Right atrium auricular region (tissue), 2 donors: ENCODE data around the gene OR8D2. TPM values are rescaled to one million over a fixed set of nuclear protein-coding genes. Genes with fewer than 3 reads are reported as not detected.
"Not testable (repeated sequence)": the region's sequence is repeated elsewhere in the genome, so short reads cannot be mapped to it uniquely, and the experiment has no call there.

Source experiments
- DNase-seq: peaks from one replicate; pipeline ENCODE4 v3.0.0-alpha.2; 2019; ENCODE audit warnings: low spot score
- H3K27ac ChIP-seq, 2 donors: fragments of 200-600 bp; sonication (generic); 1 replicate in 1 of 2; 2 replicates in 1 of 2; pipeline ENCODE4 v1.5.1; 2016 to 2019
- H3K27me3 ChIP-seq, 2 donors: fragments of 200-600 bp; sonication (generic); one replicate each; pipeline versions ENCODE4 v1.5.1 to v1.6.0; 2017 to 2019
- H3K36me3 ChIP-seq: fragments of 200-600 bp; sonication (generic); one replicate; pipeline ENCODE4 v1.5.1; 2016
- H3K4me1 ChIP-seq, 2 donors: fragments of 200-600 bp; sonication (generic); one replicate each; pipeline versions ENCODE4 v1.5.1 to v1.6.0; 2017 to 2019
- H3K4me3 ChIP-seq, 2 donors: fragments of 200-600 bp; sonication (generic); 1 replicate in 1 of 2; 2 replicates in 1 of 2; pipeline ENCODE4 v1.5.1; 2017 to 2019; ENCODE audit warnings: mild to moderate bottlenecking in 1 of 2, moderate library complexity in 1 of 2
- H3K9me3 ChIP-seq, 2 donors: fragments of 200-600 bp; sonication (generic); one replicate each; pipeline ENCODE4 v1.5.1; 2019
- CTCF ChIP-seq, 2 donors: fragments of 200-600 bp; sonication (generic); IDR thresholded peaks; one replicate each; pipeline ENCODE4 v1.5.1; 2019; ENCODE audit warnings: antibody characterized with exemption in 2 of 2
- total RNA-seq, 2 donors: library from RNA; depleted of rRNA; stranded (reverse); fragments of >200 nt; gene quantifications; one replicate each; pipeline ENCODE4 v1.1.0, GENCODE V29; 2016

OR8D2 gene
- total RNA-seq, 2 donors from 2014 or later: not detected

GRCh38 chr11:124285610-124286344 is 34.2 kb downstream of the OR8D2 start:
- H3K4me3 ChIP-seq: no peak overlapping the region
- H3K27ac ChIP-seq: no peak overlapping the region
- H3K36me3 ChIP-seq: no peaks in the 10 kb centered on the region
- no peaks in the 10 kb centered on the region for H3K4me1 ChIP-seq
- DNase-seq: no peak
- no peaks in the 10 kb centered on the region for H3K27me3 ChIP-seq
- H3K9me3 ChIP-seq: peaks cover 0 to 11% of the 10 kb centered on the region in 2 donors
- no peak for TF ChIP-seq CTCF (IDR thresholded peaks at IDR 0.05)

- no peak for TF ChIP-seq CTCF (IDR thresholded peaks at IDR 0.05)
- DNase-seq: no peak
- H3K36me3 ChIP-seq: no peaks in the 10 kb centered on the region
- H3K27me3 ChIP-seq: no peaks in the 10 kb centered on the region
- no peak overlapping the region for H3K27ac ChIP-seq
- H3K4me1 ChIP-seq: no peaks in the 10 kb centered on the region
- H3K9me3 ChIP-seq: no peaks in the 10 kb centered on the region
- H3K4me3 ChIP-seq: no peak overlapping the region
These were observed 41.7 kb downstream of the OR8D2 start for GRCh38 chr11:124278261-124278660.

GRCh38 chr11:124277804-124278203 is 42.2 kb downstream of the OR8D2 start:
- no peaks in the 10 kb centered on the region for H3K9me3 ChIP-seq

GRCh38 chr11:124277207-124277606 is 42.8 kb downstream of the OR8D2 start:
- no peaks in the 10 kb centered on the region for H3K36me3 ChIP-seq
- no peak overlapping the region for H3K4me3 ChIP-seq
- DNase-seq: no peak
- no peaks in the 10 kb centered on the region for H3K27me3 ChIP-seq
- no peaks in the 10 kb centered on the region for H3K9me3 ChIP-seq
- H3K4me1 ChIP-seq: no peaks in the 10 kb centered on the region
- H3K27ac ChIP-seq: no peak overlapping the region
- no peak for TF ChIP-seq CTCF (IDR thresholded peaks at IDR 0.05)

More at GRCh38 chr11:124277804-124278203, 42.2 kb downstream of the OR8D2 start:
- no peak overlapping the region for H3K4me3 ChIP-seq
- no peaks in the 10 kb centered on the region for H3K27me3 ChIP-seq
- no peaks in the 10 kb centered on the region for H3K36me3 ChIP-seq
- no peaks in the 10 kb centered on the region for H3K4me1 ChIP-seq
- no peak for TF ChIP-seq CTCF (IDR thresholded peaks at IDR 0.05)
- no peak overlapping the region for H3K27ac ChIP-seq
- DNase-seq: no peak

GRCh38 chr11:124276081-124276480 is 43.9 kb downstream of the OR8D2 start:
- H3K4me3 ChIP-seq: no peak overlapping the region
- H3K36me3 ChIP-seq: no peaks in the 10 kb centered on the region
- H3K27ac ChIP-seq: no peak overlapping the region
- no peaks in the 10 kb centered on the region for H3K27me3 ChIP-seq
- TF ChIP-seq CTCF (IDR thresholded peaks at IDR 0.05): no peak
- no peaks in the 10 kb centered on the region for H3K4me1 ChIP-seq
- DNase-seq: no peak
- H3K9me3 ChIP-seq: no peaks in the 10 kb centered on the region

- no peaks in the 10 kb centered on the region for H3K4me1 ChIP-seq
- no peaks in the 10 kb centered on the region for H3K36me3 ChIP-seq
- H3K4me3 ChIP-seq: no peak overlapping the region
- TF ChIP-seq CTCF (IDR thresholded peaks at IDR 0.05): no peak
- H3K27ac ChIP-seq: no peak overlapping the region
- no peaks in the 10 kb centered on the region for H3K27me3 ChIP-seq
- no peak for DNase-seq
- no peaks in the 10 kb centered on the region for H3K9me3 ChIP-seq
These were observed 46.0 kb downstream of the OR8D2 start for GRCh38 chr11:124274000-124274399.

GRCh38 chr11:124270886-124271285 is 49.1 kb downstream of the OR8D2 start:
- not testable (repeated sequence) for H3K36me3 ChIP-seq, H3K27ac ChIP-seq, DNase-seq, H3K27me3 ChIP-seq, H3K4me3 ChIP-seq, H3K4me1 ChIP-seq, H3K9me3 ChIP-seq
